GM13976 (cell line): ENCODE measurements around the gene NPAS3.

ENCODE experiments used
- DNase-seq: peaks from one replicate; pipeline ENCODE4 v3.0.0; 2012; ENCODE audit warnings: low spot score
- CTCF ChIP-seq: IDR thresholded peaks from 2 replicates; pipeline ENCODE4 v1.5.1; 2012; ENCODE audit warnings: borderline replicate concordance, mild to moderate bottlenecking; ENCODE audit not compliant: insufficient read depth; ENCODE audit errors: extremely low read depth, missing control alignments, control extremely low read depth
- in situ Hi-C: fragments of 300-500 bp; cut with MboI; formaldehyde crosslinking; loops from one replicate; pipeline ENCODE4 v1.12.0; 2022; ENCODE audit warnings: low sequenced_read_pairs, mixed read lengths, inconsistent platforms; ENCODE audit not compliant: unreplicated experiment

NPAS3 gene

GRCh38 chr14:33186656-33187055 is 248.0 kb downstream of the NPAS3 start:
- TF ChIP-seq CTCF: no peak
- in situ Hi-C loops: no loop called here
- no peak for DNase-seq

DNA sequence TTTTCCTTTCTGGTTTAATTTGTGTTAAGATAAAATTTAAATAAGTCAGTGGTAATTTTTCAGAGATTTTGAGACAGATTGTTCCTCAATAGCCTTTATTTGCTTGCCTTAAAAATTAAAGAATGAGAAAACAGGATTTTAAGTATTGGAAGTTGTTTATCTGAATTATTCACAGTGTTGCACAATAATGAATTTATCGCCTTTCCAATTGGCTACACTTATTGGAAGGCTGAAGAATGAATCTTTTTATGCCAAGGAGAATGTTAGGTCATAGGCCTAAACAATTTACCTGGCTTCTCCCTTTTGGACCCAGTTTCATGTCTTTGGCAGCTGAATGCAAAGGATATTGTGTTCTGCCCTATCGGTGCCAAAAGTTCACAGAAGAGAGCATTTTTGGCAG is 250.2 kb downstream of the NPAS3 start:
- in situ Hi-C loops: no loop called here
- no peak for DNase-seq
- no peak for TF ChIP-seq CTCF

DNA sequence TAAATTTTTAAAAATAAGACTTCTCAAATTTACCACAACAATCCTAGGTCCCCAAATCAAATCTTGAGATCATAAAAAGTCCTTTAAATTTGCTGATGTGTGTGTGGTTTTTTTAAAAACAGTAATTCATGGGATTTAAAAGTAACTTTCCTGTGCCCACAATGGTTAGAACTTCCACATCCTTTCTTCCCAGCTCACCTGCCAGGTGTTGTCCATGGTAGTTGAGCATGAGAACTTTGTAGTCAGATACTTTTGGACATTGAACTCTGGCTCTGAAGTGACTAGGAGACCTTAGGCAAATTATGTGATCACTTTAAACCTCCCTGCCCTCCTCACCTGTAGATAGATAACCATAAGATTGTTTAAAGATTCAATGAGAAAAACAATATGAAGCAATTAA is 253.2 kb downstream of the NPAS3 start:
- no peak for TF ChIP-seq CTCF
- in situ Hi-C loops: no loop called here
- DNase-seq: no peak

- in situ Hi-C loops: no loop called here
- DNase-seq: no peak
- no peak for TF ChIP-seq CTCF
Observed at GRCh38 chr14:33194551-33194950, 255.9 kb downstream of the NPAS3 start.

DNA sequence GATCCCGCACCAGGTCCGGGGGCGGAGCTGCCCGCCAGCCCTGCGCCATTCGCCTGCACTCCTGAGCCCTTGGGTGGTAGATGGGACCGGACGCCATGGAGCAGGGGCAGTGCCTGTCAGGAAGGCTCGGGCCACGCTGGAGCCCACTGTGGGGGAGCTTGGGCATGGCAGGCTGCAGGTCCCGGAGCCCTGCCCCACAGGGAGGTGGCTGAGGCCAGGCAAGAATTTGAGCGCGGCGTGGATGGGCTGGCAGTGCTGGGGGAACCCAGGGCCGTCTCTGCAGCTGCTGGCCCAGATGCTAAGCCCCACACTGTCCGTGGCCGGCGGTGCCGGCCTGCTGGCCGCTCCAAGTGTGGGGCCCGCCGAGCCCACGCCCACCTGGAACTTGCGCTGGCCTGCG is 260.0 kb downstream of the NPAS3 start:
- in situ Hi-C loops: no loop called here
- no peak for DNase-seq
- TF ChIP-seq CTCF: no peak

- DNase-seq: no peak
- no peak for TF ChIP-seq CTCF
- in situ Hi-C loops: no loop called here
Observed at GRCh38 chr14:33201116-33201515, 262.4 kb downstream of the NPAS3 start.

DNA sequence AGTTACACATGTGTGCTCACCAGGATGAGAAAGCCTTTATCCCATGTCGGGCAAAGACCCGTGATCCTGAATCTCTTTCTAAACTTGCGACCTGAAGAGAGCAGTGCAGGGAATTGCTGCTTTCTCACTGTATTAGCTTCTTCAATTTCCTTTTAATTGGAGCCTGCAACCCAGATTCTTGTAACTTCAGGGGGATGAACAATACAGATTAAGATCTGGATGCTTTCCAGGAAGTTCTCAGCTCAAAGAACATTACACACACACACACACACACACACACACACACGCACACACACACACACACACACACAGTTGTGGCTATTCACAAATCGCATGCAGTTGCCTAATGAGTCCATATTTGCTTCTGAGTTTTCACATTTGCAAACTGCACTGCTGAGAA is 268.3 kb downstream of the NPAS3 start:
- no peak for TF ChIP-seq CTCF
- in situ Hi-C loops: no loop called here

More for the DNA sequence above, 268.3 kb downstream of the NPAS3 start:
- no peak for DNase-seq
